Activated CD4-positive, alpha-beta T cell treated with anti-CD3 and anti-CD28 coated beads, Interleukin-2, Interleukin-6, amounts not matched to agents 100 ng/mL and 50 ng/mL, durations not matched to agents 16 hours and 8 hours (primary cell): ENCODE measurements around the gene PKLR.
A peak's percentile ranks its signal among the peaks of the same experiment; 100 is the strongest.
"Not testable (repeated sequence)": the region's sequence is repeated elsewhere in the genome, so short reads cannot be mapped to it uniquely, and the experiment has no call there.

Experiments
- DNase-seq: peaks from one replicate; pipeline ENCODE4 v3.0.0-alpha.2; 2020

The PKLR gene

DNA sequence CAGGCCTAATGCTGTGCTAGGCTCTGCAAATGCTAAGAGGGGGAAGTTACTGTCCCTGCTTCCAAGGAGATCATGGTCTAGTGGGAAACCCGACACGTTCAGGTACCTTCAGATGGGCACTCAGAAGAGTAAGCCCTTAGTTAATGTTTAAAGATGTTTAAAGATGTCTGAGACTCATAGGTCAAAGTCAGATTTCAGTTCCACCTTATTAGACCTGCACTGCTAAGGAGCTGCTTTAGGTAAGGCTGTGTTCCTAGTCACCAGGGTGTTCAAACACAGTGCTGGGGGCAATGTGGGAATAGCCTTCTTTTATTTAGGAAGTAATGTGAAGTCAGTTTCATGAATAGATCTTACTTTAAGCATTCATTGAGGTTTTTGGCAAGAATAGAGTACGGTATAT is 15.7 kb upstream of the PKLR start:
- DNase-seq = no peak

DNA sequence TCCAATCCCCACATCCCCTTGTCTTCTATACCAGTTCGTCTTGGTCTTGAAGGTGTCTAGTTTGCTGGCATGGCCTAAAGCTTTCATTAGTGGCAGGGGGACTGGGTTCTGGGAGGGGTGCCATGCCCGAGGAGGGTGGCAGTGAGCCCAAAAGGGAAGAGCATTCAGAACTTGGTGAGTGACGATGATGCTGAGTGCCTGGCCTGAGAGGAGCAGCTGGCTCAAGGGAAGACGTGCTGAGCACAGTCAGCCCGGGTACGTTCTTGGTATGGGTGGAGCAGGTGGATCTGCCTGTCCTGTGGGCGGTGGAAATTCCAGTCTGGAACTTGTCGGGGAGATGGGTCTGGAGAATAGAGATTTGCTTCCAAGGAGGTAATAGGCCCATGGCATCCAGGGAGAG is 12.0 kb upstream of the PKLR start:
- no peak for DNase-seq

DNA sequence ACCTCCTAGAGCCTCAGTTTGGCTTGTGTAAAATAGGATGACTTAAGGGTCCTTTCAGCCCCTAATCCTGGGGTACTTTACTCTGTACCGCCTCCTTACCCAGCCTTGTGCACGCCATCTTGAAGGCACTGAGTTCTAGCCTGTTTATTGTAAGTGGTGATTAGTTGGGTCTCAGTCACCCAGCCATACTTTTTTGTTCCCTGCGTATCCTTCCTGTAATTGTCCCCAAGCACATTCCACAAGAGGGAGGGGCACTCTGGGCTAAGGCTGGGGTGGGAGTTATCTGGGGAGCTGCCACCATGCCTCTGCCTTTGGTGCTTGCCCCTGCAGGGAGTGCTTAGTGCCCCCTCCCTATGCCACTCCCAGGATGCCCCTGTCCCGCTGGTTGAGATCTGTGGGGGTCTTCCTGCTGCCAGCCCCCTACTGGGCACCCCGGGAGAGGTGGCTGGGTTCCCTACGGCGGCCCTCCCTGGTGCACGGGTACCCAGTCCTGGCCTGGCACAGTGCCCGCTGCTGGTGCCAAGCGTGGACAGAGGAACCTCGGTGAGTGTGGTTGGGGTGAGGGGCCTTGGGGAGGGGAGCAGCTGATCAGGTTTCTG is 8.3 kb upstream of the PKLR start:
- DNase-seq = peak; percentile 18

DNA sequence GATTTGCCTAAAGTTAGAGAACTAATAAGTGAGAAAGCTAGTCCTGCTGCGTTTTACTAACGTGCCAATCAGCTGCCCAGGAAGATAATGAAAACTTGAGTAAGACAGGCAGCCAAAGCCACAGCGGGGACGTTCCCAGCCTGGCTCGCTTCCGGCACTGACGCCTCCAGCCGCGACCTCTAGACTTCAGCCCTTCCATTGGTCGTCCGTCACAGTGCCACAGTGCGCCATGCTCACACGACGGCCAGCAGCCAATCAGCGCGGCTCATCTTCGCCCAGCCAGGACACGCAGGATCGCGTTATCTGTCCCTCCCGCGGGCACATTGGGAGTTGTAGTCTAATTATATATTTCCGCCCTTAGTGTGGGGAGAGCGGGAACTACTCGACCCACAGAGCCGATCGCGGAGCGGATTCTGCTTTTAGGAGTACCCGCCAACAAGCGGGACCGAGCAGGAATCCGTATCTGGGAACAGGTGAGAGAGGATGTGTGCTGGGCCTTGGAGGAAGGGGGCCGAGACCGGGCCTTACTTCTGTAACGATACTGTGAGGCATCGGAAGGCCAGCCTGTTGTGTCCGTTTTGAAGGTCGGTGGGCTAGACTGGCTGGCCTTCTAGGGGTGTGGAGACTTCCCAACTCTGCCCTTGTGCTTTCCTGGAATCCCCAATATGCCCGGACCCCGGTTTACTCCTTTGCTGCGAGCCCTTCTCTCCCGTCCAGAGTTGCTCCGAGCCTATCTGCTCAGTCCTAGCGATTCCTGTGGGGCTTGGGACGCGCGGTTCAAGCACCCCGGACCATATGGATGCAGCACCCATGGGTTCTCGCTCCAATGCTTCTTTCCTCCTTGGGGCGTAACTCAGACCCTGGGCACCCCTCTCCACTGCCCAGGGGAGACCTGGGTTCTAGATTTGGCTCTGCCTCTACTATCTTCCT is 7.5 kb upstream of the PKLR start, which contains the start of gene FDPS:
TSS of gene FDPS (plus strand) at position 374 of the 930 bp plus-strand sequence. CDS start 924 bp downstream, outside the sequence.
- peak; percentile 99 for DNase-seq

DNA sequence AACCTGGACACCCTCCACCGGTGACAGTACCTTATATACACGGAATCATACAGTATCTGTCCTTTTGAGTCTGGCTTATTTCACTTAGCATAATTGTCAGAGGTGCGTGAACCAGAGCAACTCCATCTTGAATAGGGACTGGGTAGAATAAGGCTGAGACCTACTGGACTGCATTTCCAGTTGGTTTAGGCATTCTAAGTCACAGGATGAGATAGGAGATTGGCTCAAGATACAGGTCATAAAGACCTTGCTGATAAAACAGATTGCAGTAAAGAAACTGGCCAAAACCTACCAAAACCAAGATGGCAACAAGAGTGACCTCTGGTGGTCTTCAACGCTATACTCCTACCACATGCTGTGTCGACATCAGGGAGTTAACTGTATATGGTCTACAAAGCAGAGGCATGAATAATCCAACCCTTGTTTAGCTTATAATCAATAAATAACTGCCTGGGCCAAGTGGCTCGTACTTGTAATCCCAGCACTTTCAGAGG is 6.1 kb upstream of the PKLR start:
- DNase-seq = peak; percentile 39

DNA sequence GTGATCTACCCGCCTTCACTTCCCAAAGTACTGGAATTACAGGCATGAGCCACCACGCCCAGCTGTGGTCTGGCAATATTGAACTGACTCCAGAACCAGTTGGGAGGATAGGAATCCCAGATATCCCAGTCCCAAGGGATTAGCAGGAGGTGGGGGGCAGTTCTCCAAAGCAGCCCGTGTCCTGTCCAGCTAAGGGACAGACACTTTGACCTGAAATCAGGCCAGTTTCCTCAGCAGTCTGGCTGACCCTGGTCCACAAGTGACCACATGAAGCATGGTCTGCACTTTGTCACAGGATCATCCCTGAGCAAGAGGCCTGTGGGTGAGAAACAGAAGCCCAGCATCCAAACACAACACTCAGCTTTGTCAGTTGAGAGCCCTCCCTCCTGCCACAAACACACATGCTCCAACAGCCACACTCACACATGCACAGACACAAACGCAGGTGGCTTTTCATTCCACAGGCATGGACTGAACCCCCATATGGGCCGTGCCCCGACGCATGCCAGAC is 4.7 kb upstream of the PKLR start:
- no peak for DNase-seq

DNA sequence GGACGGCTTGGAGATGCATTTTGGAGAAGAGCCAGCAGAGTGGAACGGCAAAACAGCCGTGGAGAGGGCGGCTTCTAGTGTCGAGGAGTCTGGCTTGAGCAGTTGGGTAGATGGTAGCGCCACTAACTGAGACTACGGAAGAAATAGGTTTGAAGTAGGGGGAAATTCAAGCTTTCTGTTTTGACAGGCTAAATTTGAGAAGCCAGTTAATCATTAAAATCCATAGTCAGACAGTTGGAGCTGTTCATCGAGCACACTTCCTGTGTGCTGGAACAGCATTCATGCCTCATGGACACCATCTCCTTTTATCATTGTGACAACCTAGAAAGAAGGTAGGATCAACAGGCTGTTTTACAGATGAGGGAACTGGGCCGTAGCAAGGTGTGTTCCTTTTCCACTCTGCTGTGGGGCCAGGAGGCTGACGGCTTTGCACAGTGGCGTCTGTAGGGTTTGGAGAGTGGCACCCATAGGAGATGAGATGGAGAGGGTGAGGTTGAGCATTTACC is 3.4 kb upstream of the PKLR start:
- no peak for DNase-seq

DNA sequence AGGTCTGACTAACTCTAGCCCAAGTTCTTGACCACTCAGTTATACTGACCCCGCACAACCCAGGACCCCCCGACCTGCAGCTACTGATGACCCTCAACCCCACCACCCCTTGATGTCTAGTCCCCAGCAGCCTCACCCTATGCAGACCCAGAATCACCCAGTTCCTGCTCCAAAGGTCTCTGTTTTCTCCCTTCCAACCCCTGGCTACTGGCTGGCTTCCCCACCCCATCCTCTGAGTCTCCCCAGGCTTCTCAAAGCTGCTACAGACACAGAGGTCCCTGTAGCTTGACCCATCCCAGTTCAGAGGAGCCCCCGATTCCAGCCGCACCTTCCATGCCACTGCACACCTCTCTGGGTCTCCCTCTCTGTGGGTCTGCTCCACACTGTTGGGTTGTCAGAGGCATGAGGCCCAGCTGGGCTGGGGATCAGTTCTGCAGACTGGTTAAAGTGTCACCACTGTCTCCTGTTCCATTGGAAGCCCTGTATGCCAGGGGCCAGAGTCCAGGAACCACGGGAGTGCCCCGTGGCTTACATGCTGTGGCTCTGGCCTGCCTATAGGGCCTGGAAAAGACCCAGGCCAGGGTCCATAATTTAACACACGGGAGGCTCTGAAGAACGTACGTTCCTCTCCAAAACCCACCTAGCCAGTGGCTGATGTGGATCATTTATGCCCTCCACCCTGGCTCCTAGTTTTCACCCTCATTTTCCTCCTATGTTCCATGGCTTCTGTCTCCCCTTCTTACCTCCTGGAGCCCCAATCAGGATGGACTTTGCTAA is 497 bp downstream of the PKLR start:
- DNase-seq = no peak

DNA sequence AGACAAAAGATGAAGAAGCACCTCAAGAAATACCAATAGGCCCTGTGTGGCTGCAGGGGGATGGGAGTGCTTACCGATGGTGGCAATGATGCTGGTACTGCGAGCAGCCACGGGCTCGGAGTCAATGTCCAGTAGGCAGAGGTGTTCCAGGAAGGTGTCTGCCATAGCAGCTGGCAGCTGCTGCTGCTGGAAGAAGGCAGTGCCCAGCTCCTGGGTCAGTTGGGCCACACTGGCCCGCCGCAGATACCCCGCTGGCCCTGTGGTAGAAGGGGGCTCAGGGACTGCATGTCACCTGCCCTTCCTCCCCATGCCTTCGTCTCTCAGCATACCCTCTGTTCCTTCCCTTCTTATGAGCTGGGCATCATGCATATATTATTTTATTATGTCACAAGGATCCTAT is 1.2 kb downstream of the PKLR start:
- no peak for DNase-seq

DNA sequence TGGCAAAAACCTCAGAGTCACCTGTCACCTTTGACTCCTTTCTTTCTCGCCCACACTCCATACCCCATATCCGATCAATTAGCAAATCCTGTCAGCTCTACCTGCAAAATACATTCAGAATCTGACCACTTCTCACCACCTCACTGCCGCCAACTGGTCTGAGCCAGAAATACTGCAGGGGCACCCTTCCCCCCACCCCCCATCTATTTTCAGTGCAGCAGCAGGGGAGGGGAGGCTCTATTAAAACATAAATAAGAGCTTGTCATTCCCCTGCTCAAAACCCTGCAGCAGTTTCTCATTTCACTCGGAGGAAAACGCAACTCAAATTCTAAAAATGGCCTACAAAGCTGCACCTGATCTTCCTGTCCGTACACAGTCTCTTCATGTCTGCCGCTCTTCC is 3.9 kb downstream of the PKLR start:
- no peak for DNase-seq

DNA sequence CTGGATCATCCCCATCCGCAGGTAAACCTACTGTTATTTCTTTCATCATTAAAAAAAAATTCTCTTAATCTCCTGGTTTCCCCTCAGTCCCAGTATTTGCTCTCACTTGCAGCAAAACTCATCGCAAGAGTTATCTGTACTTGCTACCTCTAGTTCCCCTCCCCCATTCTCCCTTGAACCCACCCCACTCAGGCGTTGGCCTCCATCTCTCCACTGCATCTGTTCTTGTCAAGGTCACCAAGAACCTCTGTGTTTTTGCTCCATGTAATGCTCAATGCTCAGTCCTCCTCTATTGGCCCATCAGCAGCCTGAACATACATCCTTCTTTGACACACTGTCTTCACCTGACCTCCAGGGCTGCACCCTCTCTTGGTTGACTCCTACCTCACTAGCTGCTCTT is 4.6 kb downstream of the PKLR start:
- no peak for DNase-seq

DNA sequence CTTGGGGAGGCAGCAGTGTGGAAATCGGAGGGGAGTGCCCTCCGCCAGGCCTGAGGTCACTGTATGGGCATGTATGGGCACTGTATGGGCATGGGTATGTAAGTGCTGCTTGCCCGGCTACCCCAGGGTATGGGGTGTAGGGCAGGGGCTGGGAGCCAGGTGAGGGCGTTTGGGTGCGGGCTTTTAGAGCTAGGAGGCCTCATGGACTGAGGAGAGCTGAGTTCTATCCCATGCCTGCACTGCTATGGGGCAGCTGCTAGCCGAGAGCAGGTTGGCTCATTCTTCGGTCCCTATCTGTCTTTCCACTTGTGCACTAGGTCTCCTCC is 5.3 kb downstream of the PKLR start:
- no peak for DNase-seq

DNA sequence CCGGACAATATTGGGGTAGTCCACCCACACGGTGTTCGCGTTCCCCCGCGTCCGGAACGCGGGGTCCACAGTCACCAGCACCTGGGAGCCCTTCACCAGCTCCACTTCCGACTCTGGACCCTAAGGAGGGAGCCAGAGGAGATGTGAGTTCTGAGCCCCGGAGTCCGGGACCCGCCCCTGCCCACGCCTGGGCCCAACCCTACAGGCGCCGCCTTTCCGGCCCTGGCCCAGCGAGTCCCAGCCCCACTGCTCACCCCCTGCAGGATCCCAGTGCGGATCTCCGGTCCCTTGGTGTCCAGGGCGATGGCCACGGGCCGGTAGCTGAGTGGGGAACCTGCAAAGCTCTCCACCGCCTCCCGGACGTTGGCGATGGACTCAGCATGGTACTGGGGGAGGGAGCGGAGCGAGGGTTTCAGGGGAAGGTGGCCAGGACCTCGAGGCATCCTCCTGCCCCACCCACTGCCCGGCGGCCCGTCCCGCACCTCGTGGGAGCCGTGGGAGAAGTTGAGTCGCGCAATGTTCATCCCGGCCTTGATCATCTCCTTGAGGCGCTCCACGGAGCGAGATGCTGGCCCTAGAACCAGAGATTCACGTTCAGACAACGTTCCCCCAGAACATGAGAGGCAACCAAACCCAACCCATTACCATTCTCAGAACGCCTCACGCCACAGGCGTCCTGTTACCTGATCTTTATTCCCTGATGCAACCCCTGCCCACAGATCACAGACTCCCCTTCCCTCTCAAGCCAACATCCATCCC is 5.9 kb downstream of the PKLR start:
- no peak for DNase-seq

DNA sequence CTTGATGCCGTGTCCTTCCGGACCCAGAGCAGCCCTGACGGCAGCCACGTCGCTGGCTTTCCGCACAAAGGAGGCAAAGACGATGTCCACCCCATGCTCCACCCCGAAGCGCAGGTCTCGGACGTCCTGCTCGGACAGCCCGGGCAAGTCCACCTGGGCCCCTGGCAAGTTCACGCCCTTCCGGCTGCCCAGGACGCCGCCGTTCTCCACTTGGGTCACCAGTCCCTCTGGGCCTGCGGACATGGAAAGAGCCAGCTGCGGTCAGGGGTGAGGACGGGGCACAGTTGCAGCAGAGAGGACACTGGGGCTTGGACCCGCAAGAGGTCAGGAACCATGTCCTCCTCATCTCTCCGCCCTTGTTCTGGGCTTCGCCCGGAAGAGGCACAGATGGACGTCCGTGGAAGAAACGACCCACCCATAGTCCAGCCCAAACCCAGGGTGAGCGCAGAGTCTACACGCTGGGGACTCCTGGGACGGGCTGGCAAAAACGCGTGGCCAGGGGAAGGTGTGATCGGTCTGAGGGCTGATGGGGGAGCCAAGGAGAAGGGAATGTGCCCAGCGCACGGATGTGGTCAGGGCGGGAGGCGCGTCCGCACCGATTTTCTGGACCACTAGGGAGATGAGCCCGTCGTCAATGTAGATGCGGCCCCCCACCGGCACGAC is 6.6 kb downstream of the PKLR start:
- DNase-seq = no peak

DNA sequence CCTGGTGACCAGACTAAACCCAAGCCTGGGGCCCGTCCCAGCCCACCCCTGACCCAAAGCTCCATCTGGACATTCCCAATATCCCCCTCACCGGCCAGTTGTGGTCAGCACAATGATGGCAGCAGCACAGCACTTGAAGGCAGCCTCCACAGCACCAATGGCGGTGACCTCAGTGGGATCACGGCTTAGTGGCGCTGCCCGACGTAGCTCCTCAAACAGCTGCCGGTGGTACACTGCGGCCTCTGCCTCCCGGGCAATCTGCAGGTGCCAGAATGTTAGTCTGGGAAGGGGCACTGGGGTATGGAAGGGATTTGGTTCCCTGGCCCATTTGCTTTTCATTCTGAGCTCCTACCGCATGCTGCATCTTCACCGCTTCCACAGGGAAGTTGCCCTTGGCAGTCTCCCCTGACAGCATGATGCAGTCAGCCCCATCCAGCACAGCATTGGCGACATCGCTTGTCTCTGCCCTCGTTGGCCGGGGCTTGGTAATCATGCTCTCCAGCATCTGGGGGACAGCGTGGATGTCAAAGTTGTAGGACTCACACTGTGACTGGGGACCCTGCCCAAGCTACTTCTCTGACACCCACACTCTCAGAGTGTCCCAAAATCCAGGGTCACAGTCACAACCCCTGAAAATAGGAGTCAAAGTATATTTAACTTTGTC is 8.0 kb downstream of the PKLR start:
- no peak for DNase-seq

DNA sequence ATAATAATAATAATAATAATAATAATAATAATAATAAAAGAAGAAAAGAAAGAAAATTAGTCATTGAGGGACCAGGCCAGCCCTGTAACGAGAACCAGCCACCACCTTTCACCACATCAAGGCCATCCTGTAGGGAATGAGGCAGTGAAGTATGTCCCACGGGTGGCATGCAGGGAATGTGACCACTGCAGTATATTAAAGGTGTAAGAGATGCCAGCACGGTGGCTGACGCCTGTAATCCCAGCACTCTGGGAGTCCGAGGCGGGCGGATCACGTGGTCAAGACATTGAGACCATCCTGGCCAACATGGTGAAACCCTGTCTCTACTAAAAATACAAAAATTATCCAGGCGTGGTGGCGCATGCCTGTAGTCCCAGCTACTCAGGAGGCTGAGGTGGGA is 10.2 kb downstream of the PKLR start:
- not testable (repeated sequence) for DNase-seq

DNA sequence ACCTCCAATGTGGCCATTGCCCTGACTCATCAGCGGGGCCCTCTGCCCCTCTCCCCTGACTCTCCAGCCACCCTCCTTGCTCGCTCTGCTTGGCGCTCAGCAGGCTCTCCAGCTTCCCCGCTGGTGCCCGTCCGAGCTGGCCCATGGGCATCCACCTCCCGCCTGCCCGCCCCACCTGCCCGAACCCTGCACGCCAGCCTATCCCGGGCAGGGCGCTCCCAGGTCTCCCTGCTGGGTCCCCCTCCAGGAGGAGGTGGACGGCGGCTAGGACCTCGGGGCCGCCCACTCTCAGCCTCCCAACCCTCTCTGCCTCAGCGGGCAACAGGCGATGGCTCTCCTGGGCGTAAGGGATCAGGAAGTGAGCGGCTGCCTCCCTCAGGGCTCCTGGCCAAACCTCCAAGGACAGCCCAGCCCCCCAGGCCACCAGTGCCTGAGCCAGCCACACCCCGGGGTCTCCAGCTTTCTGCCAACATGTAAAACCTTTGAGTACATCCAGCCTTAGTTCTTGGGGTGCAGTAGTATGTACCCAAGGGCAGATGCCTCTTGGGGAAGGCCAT is 13.2 kb downstream of the PKLR start:
- no peak for DNase-seq

DNA sequence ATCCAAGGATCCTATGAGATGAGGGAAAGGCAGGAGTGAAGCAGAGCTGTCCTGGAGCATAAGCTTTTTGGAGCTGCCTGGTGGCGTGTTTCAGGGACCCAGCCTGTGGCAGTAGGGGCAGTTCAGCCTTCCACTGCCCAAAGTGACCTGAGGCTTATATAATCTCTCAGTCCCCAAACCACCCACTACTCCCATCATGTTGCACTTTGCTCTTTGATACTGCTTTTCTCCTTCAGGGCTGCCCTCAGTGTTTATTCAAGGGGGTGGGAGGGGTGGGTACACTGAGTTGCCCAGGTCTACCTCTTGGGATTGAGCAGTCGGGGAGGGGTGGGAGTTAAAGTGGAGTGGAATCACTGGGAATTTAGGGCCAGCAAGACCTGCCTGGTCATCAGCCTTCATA is 14.7 kb downstream of the PKLR start:
- DNase-seq = no peak

DNA sequence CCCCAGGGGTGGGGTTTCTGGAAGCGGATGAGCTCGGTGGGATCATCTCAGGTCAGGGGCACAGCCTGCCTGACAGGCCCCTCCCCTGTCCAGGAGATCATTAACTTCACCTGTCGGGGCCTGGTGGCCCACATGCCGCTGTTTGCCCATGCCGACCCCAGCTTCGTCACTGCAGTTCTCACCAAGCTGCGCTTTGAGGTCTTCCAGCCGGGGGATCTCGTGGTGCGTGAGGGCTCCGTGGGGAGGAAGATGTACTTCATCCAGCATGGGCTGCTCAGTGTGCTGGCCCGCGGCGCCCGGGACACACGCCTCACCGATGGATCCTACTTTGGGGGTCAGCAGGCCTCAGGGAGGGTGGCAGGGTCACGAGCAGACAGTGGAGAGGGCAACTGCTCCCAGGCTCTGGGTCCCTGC is 15.6 kb downstream of the PKLR start:
- DNase-seq = no peak

DNA sequence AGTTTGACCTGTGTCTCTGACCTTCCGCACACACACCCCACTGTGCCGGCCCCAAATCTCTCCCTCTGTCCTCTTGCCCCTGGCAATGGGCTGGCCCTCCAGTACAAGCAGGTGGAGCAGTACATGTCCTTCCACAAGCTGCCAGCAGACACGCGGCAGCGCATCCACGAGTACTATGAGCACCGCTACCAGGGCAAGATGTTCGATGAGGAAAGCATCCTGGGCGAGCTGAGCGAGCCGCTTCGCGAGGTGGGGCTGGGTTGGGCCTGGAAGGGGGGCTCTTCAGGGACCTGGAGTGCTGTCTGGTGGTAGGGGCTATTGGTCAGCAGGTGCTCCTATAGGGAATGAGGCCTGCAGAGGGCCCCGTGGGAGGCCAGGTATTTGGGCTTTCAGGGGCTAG is 16.2 kb downstream of the PKLR start:
- no peak for DNase-seq

DNA sequence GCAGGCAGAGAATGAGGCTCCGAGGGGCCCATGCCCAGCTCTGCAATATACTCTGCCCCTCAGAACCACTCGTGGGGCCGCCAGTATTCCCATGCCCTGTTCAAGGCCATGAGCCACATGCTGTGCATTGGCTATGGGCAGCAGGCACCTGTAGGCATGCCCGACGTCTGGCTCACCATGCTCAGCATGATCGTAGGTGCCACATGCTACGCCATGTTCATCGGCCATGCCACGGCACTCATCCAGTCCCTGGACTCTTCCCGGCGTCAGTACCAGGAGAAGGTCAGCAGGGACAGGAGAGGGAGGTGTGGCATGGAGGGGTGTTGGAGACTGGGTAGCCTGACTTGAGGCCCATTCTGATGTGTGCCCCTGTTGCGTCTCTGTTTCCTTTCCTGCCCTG is 16.8 kb downstream of the PKLR start:
- DNase-seq = no peak
